Caco-2 (cell line): ENCODE results near the gene COX6B2. TPM values are rescaled to one million over a fixed set of nuclear protein-coding genes. Genes with fewer than 3 reads are reported as not detected.

ENCODE experiments used
- BruUV-seq: library from RNA; stranded (reverse); fragments of 400-500 nt; replicated peaks from 2 replicates; lab custom pipeline; 2021; lab: Mats Ljungman, UMichigan
- CTCF ChIA-PET: fragments of 300-600 bp; sonication (Branson Sonifier 250); formaldehyde crosslinking; loops from one replicate; lab custom pipeline; 2022; ENCODE audit warnings: antibody characterized with exemption; lab: Charles Lee
- POLR2A ChIA-PET: fragments of 300-600 bp; sonication (Branson Sonifier 250); formaldehyde crosslinking; loops from one replicate; lab custom pipeline; 2022; ENCODE audit warnings: antibody characterized with exemption; lab: Charles Lee
- DNase-seq, 2 experiments: peaks; one replicate each; pipeline versions ENCODE4 v3.0.0 to v3.0.0-alpha.2; 2020 to 2022
- H3K27me3 ChIP-seq: replicated peaks from 2 replicates; pipeline ENCODE4 v1.6.0; 2011; ENCODE audit warnings: low read length; ENCODE audit not compliant: control insufficient read depth, insufficient read depth
- H3K36me3 ChIP-seq: 2 replicates; pipeline ENCODE4 v1.5.1; 2011; ENCODE audit warnings: low read length; ENCODE audit not compliant: control insufficient read depth, insufficient read depth
- H3K4me1 ChIP-seq: fragments of 250-450 bp; sonication (Bioruptor Pico); 2 replicates; pipeline ENCODE4 v1.5.1; 2020; ENCODE audit warnings: mild to moderate bottlenecking
- H3K4me3 ChIP-seq: 2 replicates; pipeline ENCODE4 v1.5.1; 2011; ENCODE audit warnings: low read depth, mild to moderate bottlenecking, control low read depth, low read length
- H3K9me3 ChIP-seq: fragments of 250-450 bp; sonication (Bioruptor Pico); 2 replicates; pipeline ENCODE4 v1.5.1; 2020; ENCODE audit warnings: mild to moderate bottlenecking, moderate library complexity
- H3K27ac Mint-ChIP-seq: one replicate; pipeline ENCODE4 v1.8.0; 2022; ENCODE audit warnings: mixed read lengths; ENCODE audit not compliant: unreplicated experiment
- H3K27me3 Mint-ChIP-seq: one replicate; pipeline ENCODE4 v1.8.0; 2022; ENCODE audit warnings: mixed read lengths; ENCODE audit not compliant: insufficient read depth, unreplicated experiment
- H3K36me3 Mint-ChIP-seq: one replicate; pipeline ENCODE4 v1.8.0; 2022; ENCODE audit warnings: mild to moderate bottlenecking, mixed read lengths; ENCODE audit not compliant: insufficient read depth, unreplicated experiment
- H3K4me1 Mint-ChIP-seq: one replicate; pipeline ENCODE4 v1.8.0; 2022; ENCODE audit warnings: low read depth, mixed read lengths; ENCODE audit not compliant: unreplicated experiment
- H3K4me3 Mint-ChIP-seq: one replicate; pipeline ENCODE4 v1.8.0; 2022; ENCODE audit warnings: mild to moderate bottlenecking, moderate library complexity, mixed read lengths; ENCODE audit not compliant: unreplicated experiment
- H3K9me3 Mint-ChIP-seq: one replicate; pipeline ENCODE4 v1.8.0; 2022; ENCODE audit warnings: mixed read lengths; ENCODE audit not compliant: unreplicated experiment
- intact Hi-C: fragments of 100-400 bp; cut with micrococcal nuclease; formaldehyde crosslinking; loops from one replicate; pipeline ENCODE4 v1.10.0; 2022; ENCODE audit not compliant: unreplicated experiment
- total RNA-seq: library from RNA; stranded (reverse); gene quantifications from 2 replicates; pipeline ENCODE4 v1.2.3, GENCODE V29; 2022
- TF ChIP-seq, protein P1 (sequence below), 2 experiments: fragments of 200-600 bp in 1 of 2; IDR thresholded peaks; 1 replicate in 1 of 2; 2 replicates in 1 of 2; pipeline versions ENCODE4 v1.5.1 to v1.8.0; 2011 to 2022; ENCODE audit warnings: antibody characterized with exemption in 1 of 2, control low read depth in 1 of 2, inconsistent platforms in 1 of 2, low read depth in 1 of 2, low read length in 1 of 2, mild to moderate bottlenecking in 1 of 2, moderate library complexity in 1 of 2; ENCODE audit not compliant: insufficient read depth in 1 of 2, severe bottlenecking in 1 of 2, unreplicated experiment in 1 of 2

COX6B2 gene
- total RNA-seq, 1 experiment from 2014 or later = 0.27 TPM

DNA sequence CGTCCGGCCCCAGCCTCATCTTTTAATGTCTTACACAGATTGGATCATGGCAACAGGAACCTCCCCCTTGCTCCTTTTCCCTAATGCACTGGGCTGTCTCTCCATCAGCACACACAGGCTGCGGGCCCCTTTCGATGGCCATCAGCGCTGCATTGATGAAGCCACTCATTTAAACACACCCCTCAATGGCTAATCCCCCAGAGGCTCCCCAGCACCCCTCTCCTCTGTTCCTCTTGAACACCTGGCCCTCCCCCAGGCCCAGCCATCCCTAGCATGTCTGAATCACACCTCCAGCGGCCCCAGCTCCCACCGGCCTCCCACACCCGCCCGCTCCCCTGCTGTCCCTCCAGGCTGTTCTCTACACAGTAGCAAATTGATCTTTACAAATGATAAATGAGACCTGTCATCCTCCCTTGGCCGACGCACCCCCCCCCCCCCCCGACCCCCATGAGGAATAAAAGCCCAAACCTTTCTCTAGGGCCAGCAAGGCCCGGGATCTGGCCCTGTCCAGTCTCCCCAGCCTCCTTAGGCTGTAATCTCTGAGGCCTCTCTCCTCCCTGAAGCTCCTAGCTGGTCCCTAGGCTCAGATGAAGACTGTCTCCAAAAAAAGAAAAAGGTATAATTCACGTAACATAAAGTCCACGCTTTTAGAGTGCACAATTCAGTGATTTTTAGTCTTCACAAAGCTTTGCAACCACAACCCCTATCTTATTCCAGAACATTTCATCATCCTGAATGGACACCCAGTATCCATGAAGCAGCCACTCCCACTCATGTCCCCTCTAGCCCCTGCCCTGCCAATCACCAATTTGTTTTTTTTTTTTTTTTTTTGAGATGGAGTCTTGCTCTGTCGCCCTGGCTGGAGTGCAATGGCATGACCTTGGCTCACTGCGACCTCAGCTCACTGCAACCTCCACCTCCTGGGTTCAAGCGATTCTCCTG is 38.6 kb upstream of the COX6B2 start:
- TF ChIP-seq, protein P1, sequence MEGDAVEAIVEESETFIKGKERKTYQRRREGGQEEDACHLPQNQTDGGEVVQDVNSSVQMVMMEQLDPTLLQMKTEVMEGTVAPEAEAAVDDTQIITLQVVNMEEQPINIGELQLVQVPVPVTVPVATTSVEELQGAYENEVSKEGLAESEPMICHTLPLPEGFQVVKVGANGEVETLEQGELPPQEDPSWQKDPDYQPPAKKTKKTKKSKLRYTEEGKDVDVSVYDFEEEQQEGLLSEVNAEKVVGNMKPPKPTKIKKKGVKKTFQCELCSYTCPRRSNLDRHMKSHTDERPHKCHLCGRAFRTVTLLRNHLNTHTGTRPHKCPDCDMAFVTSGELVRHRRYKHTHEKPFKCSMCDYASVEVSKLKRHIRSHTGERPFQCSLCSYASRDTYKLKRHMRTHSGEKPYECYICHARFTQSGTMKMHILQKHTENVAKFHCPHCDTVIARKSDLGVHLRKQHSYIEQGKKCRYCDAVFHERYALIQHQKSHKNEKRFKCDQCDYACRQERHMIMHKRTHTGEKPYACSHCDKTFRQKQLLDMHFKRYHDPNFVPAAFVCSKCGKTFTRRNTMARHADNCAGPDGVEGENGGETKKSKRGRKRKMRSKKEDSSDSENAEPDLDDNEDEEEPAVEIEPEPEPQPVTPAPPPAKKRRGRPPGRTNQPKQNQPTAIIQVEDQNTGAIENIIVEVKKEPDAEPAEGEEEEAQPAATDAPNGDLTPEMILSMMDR (IDR thresholded peaks at IDR 0.05; ENCODE audit: insufficient read depth in 1 of 2, low read depth in 1 of 2, low read length in 1 of 2, severe bottlenecking in 1 of 2, unreplicated experiment in 1 of 2) = no peak

DNA sequence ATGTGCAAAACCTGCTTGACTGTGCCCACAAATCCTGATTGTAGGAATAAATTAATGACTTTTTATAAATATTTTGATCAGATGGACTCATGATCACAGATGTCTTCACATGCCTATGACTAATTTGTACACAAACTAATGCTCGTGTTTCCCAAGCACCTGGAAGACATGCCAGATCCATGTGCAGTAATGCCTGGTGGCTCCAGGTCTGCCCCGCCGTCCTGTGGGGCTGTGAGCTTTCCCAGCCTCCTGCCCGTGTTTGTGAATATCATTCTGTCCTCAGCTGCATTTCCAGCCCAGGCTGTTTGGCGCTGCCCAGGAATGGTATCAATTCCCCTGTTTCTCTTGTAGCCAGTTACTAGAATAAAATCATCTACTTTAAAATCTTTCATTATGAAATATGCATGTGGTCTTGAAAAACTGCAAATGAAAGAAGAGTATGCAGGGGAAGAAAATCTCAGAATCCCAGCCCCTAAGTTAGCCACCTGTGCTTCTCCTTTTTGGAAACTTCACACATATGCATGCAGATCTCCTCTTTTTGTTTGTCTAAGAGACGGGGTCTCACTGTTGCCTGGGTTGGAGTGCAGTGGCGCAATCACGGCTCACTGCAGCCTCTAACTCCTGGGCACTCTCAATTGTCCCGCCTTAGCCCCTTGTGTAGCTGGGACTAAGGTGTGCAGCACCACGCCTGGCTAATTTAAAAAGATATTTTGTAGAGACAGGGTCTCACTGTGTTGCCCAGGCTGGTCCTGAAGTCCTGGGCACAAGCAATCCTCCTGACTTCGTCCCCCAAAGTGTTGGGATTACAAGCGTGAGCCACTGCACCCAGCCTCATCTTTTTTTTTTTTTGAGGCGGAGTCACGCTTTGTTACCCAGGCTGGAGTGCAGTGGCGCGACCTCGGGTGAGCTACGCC is 37.4 kb upstream of the COX6B2 start:
- peaks cover 2% of the 10 kb centered on the region for H3K4me1 Mint-ChIP-seq
- no peaks in the 10 kb centered on the region for H3K9me3 ChIP-seq
- H3K4me3 ChIP-seq = no peak overlapping the region
- no TSS peak for BruUV-seq
- TF ChIP-seq, protein P1 (IDR thresholded peaks at IDR 0.05; ENCODE audit: insufficient read depth in 1 of 2, low read depth in 1 of 2, low read length in 1 of 2, severe bottlenecking in 1 of 2, unreplicated experiment in 1 of 2) = no peak
- no peak for DNase-seq
- H3K4me3 Mint-ChIP-seq = no peak overlapping the region
- no peaks in the 10 kb centered on the region for H3K27me3 Mint-ChIP-seq
- CTCF ChIA-PET = no interaction called here
- H3K27me3 ChIP-seq = no peaks in the 10 kb centered on the region
- peaks cover 17% of the 10 kb centered on the region for H3K4me1 ChIP-seq
- peaks cover 18% of the 10 kb centered on the region for H3K36me3 ChIP-seq
- POLR2A ChIA-PET = no interaction called here
- intact Hi-C loops = no loop called here
- H3K27ac Mint-ChIP-seq = no peak overlapping the region
- no peaks in the 10 kb centered on the region for H3K9me3 Mint-ChIP-seq
- peaks cover 52% of the 10 kb centered on the region for H3K36me3 Mint-ChIP-seq

More for the DNA sequence above, 38.6 kb upstream of the COX6B2 start:
- peaks cover 6% of the 10 kb centered on the region for H3K4me1 ChIP-seq
- no peak overlapping the region for H3K4me3 Mint-ChIP-seq
- no peak for DNase-seq
- no peaks in the 10 kb centered on the region for H3K9me3 Mint-ChIP-seq
- no peak overlapping the region for H3K27ac Mint-ChIP-seq
- no TSS peak for BruUV-seq
- H3K9me3 ChIP-seq = no peaks in the 10 kb centered on the region
- H3K27me3 Mint-ChIP-seq = no peaks in the 10 kb centered on the region
- peaks cover 51% of the 10 kb centered on the region for H3K36me3 Mint-ChIP-seq
- no peaks in the 10 kb centered on the region for H3K4me1 Mint-ChIP-seq
- intact Hi-C loops = no loop called here
- ChIA-PET POLR2A (interaction anchor here (1.7 kb wide), 1 partner anchor 8 kb away, joined by 4 read pairs; the partner anchor contains the start of gene TMEM238), CTCF (interaction anchor here (0.6 to 1.3 kb wide), 3 partner anchors 8 to 142 kb away, joined by 4 to 6 read pairs (median 5); no protein-coding TSS in a partner anchor)
- no peak overlapping the region for H3K4me3 ChIP-seq
- peaks cover 9% of the 10 kb centered on the region for H3K36me3 ChIP-seq
- no peaks in the 10 kb centered on the region for H3K27me3 ChIP-seq

DNA sequence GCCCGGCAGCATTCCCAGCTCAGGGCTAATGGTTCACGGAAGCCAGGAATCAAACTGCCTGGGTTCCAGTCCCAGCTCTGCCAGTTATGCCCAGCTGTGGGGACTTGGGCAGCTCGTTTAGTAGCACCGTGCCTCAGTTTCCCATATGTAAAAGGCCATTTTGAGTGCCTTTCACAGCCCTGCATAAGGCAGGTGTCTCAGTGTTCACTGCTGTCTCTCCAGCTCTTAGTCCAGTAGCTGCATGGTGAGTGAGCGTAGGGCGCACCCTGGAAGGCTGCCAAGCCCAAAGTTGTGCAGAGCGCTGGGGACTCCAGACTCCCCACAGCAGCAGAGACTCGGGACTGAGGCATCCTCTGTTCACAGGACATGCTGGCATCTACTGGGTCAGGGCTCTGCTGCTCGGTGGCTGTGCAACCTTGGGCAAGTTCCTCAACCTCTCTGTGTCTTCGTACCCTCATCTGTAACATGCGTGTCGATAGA is 36.7 kb upstream of the COX6B2 start:
- BruUV-seq = no TSS peak
- no peak overlapping the region for H3K4me3 Mint-ChIP-seq
- CTCF ChIA-PET = no interaction called here

More for the DNA sequence above, 36.7 kb upstream of the COX6B2 start:
- Histone ChIP-seq H3K4me3 (no peak overlapping the region), H3K4me1 (peaks cover 18% of the 10 kb centered on the region), H3K36me3 (peaks cover 18% of the 10 kb centered on the region), H3K27me3 (no peaks in the 10 kb centered on the region), H3K9me3 (no peaks in the 10 kb centered on the region)
- Mint-ChIP-seq H3K9me3 (no peaks in the 10 kb centered on the region), H3K4me1 (peaks cover 7% of the 10 kb centered on the region), H3K27me3 (no peaks in the 10 kb centered on the region), H3K27ac (peak overlapping the region; percentile 51), H3K36me3 (peaks cover 59% of the 10 kb centered on the region)
- TF ChIP-seq, protein P1 (IDR thresholded peaks at IDR 0.05; ENCODE audit: insufficient read depth in 1 of 2, low read depth in 1 of 2, low read length in 1 of 2, severe bottlenecking in 1 of 2, unreplicated experiment in 1 of 2) = no peak
- no peak for DNase-seq
- intact Hi-C loops = no loop called here
- POLR2A ChIA-PET = no interaction called here
